Stimulated activated CD8-positive, alpha-beta memory T cell treated with anti-CD3 and anti-CD28 coated beads, Interleukin-12 subunit alpha, Interleukin-12 subunit beta, amount 100 ng/mL, for 24 hours (primary cell): ENCODE results near the gene PLBD2.

Experiments
- DNase-seq: peaks from one replicate; pipeline ENCODE4 v3.0.0-alpha.2; 2020; ENCODE audit errors: extremely low read depth

Gene PLBD2, protein sequence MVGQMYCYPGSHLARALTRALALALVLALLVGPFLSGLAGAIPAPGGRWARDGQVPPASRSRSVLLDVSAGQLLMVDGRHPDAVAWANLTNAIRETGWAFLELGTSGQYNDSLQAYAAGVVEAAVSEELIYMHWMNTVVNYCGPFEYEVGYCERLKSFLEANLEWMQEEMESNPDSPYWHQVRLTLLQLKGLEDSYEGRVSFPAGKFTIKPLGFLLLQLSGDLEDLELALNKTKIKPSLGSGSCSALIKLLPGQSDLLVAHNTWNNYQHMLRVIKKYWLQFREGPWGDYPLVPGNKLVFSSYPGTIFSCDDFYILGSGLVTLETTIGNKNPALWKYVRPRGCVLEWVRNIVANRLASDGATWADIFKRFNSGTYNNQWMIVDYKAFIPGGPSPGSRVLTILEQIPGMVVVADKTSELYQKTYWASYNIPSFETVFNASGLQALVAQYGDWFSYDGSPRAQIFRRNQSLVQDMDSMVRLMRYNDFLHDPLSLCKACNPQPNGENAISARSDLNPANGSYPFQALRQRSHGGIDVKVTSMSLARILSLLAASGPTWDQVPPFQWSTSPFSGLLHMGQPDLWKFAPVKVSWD

DNA sequence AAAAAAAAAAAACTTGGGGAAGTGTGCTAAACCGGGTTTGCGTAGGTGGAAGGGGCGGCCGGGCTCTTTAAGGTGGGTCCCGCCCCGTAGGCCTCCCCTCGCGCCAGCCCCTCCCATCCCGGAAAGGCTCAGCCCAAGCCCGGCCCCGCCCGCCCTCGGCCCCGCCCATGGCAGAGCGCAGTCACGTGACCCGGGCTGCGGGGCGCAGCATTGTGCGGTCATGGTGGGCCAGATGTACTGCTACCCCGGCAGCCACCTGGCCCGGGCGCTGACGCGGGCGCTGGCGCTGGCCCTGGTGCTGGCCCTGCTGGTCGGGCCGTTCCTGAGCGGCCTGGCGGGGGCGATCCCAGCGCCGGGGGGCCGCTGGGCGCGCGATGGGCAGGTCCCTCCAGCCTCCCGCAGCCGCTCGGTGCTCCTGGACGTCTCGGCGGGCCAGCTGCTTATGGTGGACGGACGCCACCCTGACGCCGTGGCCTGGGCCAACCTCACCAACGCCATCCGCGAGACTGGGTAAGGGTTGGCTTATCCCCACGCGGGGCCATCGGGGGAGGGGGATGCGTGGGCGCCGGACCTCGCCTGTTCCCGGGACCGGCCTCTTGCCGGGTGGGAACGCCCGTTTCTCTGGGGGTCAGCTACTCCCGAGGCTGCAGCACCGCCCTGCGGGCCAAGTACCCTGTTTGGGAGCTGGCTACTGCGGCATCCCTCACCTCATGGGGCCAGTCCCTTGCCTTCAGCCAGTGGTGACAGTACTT, at the start of gene PLBD2:
TSS of gene PLBD2 (plus strand) at position 207 of the 752 bp plus-strand sequence. CDS start at position 221, 14 bp downstream.
- DNase-seq, result peak; percentile 87

DNA sequence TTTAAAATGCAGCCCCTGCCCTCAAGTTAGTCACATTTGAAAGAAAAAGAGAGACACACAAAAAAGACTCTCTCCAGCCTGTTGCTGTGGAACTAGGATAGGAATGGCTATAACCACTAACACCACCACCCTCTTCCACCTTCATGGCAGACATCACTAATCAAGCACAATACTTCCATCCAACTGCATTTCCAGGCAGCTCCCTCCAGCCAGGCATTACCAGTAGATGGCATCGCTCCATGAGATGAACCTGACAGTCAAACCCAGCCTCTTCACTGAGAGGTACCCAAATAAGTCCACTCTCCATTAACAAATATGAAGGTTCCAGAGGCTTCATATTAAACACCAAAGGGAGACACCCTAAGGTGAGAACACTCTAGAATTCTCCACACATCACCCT, 47.9 kb upstream of the PLBD2 start:
- no peak for DNase-seq

DNA sequence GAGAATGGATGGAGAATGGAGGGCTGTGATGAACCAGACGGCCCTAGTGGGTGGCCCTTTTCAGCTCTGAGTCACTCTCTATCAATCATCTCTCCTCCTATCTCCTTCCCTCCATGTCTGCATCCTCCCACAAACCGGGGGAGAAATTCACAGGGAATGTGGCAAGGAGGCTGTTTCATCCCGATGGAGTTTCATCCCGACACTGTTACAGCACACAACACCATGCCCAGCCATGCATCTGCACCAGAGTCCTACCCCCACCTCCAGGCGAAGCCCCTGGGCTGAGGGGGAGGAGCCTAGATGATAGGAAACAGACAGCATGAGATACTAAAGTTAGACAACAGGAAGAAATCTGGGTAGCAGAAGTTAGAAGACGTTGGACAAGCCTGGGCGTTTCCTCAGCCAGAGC, 44.3 kb upstream of the PLBD2 start:
- DNase-seq, result no peak

DNA sequence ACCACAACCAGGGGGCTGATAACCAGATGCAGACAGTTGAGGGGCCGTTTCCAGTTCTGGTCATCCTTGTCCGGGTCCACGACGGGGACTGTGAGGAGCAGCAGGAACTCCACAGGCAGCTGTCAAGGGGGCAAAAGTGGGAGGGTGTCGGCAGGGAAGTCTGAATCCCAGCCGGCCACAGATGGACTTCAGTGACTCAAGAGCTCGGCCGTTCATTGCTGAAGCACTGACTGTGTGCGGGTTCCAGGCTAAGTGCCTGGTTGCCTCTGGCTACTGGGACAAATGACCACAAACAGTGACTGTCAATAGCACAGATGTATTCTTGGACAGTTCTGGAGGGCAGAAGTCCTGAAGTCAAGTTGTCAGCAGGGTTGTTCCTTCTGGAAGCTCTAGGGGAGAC, 43.0 kb upstream of the PLBD2 start:
- no peak for DNase-seq

DNA sequence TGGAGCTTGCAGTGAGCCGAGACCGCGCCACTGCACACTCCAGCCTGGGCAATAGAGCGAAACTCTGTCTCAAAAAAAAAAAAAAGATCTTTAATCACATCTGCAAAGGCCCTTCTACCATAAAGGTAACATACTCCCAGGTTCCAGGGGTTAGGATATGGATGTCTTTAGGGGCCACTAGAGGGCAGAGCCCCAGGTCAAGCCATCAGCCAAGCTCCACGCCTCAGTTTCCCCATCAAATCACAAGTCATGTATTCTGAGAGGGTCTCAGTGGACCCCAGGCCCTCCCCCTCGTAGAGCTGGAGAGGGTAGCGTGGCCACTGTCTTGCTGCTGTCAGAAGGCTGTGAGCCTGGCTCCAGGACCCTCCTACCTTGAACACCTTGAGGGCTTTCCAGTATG, 42.2 kb upstream of the PLBD2 start:
- DNase-seq, result no peak

DNA sequence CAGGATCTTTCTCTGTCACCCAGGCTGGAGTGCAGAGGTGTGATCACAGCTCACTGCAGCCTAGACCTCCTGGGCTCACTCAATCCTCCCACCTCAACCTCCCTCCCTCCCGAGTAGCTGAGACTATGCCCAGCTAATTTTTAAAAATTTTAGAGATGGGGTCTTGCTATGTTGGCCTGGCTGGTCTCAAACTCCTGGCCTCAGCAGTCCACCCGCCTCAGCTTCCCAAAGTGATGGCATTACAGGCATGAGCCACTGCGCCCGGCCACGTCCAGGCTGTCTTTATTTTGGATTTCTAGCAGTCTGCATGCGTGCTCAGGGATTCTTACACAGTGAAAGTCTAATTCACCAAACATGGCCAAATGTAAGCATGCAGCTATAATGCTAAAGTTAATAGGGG, 41.3 kb upstream of the PLBD2 start:
- no peak for DNase-seq

DNA sequence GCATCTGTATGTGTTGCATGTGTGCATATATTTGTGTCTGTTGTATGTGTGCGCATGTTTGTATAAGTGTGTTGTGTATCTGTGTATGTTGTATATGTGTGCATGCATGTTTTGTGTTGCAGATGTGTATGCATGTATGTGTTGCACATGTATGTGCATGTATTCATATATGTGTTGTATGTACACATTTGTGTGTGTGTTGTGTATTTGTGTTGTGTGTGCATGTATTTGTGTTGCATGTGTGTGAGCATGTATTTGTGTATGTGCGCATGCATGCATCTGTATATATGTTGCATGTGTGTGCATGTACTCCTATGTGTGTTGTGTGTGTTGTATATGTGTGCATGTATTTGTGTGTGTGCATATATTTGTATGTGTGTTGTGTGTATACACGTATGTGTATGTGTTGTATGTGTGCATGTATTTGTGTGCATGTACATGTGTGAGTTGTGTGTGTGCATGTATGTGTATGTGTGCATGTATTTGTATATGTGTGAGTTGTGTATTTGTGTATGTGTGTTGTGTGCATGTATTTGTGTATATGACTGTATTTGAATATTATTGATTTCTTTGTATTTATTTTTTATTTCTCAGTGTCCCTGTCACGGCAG, 40.2 kb upstream of the PLBD2 start:
- no peak for DNase-seq

DNA sequence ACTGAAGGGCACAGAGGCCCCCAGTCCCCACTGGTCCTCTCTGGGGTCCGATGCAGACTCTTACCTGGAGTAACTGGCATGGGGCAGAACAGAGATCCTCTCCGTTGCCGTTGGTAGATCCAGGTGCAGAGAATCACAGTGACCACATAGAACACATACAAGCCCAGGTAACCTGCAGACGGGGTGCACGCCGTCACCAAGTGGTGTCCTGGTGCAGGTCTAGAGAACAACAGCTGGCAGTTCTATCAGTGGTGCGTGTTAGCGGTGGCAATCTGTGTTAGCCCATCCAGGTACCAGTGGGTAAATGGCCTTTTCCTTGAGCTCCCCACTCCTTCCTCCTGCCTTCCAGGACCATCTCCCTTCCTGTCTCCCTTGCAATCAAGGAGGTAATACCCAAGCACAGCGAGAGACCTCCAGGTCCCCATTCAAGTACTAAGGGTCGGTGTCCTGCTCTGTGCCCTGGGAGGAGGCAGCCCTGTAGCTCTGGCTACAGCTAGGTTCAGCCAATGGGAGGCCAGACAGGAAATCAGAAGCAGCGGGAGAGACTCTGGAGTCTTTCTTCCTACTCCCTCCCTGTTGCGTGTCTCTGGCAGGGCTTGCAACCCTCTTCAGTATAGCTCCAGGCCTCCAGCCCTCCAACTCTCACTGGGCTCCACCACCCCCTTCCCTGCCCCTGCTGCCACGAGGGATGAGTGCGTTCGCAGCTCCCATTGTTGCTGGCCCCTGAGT, 39.3 kb upstream of the PLBD2 start:
- DNase-seq, result no peak

DNA sequence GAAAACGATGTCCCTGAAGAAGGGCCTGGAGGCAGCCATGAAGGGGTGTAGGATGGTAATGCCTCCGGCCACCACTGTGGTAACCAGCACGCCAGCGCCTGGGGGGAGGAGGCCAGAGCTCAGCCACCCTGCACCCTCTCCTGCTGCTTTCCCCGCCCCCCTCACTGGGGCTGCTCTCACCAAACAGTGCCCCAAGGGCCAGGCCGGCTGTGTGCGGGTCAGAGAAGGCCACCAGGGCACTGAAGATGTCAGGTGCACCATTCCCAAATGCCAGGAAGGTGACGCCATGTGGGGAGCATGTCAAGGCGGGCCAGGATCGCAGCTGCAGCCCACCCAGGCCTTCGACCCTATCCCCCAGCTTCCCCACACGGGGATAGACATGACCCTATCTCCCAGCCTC, 38.0 kb upstream of the PLBD2 start:
- no peak for DNase-seq

DNA sequence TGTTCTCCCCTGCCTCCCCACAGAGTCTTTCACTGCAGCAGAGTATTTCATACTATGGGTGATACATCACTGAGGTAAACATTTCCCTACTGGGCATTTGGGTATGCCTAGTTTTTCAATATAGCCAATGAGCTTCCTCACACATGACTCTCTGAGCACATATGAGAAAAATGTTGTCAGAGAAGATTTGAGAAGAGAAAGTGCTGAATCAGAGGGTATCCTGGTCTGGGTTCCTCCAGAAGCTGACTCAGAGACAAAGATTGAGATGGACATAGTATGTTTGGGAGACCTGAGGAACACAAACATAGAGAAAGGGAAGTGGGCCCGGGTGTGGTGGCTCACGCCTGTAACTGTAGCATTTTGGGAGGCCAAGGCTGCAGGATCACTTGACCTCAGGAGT, 36.0 kb upstream of the PLBD2 start:
- no peak for DNase-seq

DNA sequence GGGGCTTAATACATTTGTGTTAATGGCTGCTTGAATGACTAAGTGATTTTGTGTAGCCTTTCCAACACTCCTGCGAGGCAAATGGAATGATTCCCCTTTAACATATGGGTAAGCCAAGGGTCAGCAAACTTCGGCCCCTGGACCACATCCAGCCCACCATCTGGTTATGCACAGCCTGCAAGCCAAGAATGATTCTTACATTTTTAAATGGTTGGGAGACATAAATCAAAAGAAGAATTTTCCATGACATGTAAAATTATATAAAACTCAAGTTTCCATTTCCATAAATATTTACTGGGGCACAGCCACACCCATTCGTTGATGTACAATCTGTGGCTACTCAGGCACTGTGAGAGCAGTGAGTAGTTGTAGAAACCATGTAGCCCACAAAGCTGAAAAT, 32.5 kb upstream of the PLBD2 start:
- DNase-seq, result no peak

DNA sequence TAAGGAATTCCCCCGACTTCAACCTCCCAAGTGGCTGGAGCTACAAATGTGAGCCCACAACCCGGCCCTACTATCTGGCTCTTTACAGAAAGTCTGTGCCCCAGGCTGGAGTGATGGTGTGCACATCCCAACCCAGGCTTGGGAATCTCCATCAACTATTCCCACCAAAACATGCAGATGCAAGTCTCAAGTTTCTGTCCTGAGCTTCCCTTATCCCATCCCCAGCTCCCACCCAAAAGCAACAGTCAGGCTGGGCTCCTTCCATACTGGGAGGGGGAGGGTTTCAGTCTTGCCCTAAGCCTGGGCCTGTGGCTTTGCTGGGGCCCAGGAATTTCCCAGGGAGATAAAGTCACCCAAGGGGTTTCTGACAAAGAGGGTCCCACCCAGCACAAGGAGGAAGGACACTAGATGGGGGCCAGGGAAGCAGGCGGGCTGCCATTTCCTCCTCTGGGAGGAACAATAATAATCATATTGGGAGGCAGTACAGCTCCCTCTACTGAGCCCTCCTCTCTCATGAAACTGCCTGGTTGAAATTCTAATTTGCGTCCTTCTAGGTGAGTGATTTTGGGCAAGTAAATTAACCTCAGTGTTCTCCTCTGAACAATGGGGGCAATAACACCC, 31.5 kb upstream of the PLBD2 start:
- no peak for DNase-seq

DNA sequence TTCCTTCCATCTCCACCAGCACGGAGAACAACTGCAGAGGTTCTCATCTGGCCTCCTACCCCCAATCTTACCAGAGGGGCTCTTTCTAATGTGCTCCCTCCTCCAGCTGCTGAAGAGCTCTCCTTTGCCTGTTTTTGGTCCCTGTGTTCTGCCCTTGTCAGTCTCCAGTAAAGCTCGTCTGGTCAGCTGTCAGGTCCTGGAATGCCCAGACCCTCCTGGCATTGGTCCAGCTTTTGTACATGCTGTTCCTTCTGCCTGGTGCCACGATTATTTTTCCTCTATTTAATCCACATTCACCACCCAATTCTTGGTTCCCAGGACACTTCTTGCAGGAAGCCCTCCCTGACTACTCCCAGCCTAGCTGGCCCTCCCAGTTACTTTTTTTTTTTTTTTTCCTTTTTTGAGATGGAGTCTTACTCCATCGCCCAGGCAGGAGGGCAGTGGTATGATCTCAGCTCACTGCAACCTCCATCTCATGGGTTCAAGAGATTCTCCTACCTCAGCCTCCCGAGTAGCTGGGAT, 30.0 kb upstream of the PLBD2 start:
- DNase-seq, result no peak

DNA sequence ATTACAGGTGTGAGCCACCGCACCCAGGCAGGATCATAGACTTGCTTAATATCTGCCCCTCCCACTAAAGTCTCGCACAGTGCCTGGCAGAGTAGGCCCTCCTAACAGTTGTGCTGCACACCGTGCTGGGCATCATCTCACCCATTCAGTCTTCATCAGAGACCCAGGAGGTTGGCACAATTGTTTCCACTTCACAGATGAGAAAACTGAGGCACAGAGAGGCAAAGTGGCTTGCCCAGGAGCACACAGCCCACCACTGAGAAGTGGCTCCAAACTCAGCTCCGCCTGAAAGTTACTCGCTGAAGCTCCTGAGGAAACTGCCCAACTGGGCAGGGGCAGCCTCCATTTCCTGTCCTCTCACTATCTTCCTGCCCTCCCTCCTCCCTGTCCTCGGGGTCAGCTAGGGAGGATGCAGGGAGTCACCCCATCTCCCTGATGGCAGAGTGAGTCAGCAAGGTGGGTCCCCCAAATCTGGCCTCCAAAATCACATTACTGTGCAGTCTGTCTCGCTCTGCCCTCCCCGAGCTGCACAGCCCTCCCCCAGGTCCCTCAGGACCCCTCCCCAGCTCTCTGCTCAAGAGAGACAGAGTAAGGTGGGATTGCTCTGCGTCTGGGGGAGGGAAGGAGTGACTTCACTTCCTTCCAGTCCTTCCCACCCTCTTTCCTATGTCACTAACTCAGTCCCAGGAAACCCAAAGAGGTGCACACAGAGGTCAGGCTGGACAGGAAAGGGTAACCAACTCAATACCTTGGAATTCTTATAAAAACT, 29.2 kb upstream of the PLBD2 start:
- DNase-seq, result no peak

DNA sequence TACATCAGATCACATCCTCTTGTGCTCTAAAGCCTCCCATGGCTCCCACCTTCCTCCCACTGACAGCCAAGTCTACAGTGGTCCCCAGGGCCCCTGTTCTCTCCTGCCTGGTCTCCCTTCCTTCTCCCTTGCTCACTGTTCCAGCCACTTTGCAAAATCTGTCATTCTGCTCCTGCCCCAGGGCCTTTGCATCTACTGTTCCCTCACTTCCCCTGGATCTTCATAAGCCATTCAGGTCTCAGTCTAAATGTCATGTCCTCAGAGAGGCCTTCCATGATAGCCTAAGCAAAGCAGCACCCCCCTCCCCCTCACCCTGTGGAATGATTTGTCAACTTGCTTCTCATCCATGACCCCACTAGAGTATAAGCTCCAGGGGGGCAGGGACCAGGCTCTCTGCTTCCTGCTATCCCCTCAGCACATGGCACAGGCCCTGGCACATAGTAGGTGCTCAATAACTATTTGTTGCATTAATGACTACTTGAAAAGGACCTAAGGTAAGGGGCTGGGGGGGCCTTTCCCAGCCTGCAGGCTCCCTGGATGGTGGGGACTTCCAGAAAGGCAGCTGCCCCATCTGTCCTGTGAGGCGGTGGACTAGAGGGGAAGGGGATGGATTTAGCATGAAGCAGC, 28.5 kb upstream of the PLBD2 start:
- DNase-seq, result no peak

DNA sequence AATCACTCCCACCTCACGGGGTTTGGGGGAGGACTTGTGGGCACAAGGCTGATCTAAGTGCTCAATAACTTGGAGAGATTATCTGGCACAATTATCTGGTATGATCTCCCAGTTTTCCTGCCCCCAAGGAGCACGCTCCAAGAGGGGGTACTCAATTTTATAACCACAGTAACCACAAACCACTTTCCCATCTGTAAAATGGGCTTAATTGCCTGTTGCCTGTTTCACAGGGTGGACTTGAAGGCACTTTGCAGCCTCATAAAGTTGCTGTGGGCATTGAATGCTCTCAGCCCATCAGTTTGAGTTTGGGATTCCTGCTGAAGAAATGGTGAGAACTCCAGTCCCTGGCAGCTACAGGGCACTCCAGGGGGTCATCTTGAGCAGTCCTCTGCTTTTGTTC, 27.9 kb upstream of the PLBD2 start:
- no peak for DNase-seq

DNA sequence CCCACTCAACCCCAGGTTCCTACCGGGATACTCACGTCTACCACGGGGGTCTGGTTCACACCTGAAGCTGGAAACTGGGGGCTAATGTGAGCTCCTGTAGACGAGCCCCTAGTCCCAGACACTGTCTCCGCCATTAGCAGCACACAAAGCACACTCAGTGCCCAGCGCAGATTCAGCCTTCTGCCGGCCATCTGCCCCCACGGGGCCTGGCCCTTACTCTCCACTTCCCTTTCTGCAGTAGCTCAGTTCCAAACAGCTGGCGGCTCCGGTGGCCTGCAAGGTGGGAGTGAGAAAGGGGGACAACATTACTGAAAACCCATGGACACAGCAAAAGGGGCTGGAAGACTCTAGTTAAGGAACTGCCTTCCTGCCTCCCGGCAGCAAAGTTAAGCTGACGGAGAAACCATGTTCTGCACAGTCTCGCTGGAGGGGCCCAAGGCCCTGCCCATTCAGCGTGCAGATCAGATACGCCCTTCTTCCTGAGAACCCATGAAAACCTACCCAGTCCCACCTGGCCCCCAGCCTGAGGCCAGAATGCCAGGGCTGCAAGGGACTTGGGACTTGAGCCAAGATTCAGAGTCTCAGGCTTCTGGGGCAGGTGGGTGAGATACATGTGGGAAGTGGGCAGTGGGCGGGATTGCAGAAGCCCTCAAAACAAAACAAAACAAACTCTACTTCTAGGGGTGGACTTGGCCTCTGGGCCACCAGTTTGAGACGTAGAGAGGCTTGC, 25.5 kb upstream of the PLBD2 start:
- DNase-seq, result no peak

DNA sequence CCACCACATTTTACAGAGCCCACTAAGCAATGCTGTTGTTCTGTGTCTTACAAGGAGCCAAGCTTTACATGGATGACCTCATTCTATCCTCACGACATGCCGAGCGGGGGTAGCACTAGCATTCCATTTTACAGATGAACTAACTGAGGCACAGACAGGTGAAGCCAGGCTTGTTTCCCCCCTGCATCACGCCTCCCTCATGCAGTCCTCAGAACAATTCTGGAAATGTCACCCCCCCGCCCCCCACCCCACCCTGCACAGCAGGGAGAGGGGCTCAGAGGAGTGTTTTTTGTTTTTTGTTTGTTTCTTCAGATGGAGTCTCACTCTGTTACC, 25.0 kb upstream of the PLBD2 start:
- no peak for DNase-seq
